Right forelimb (tissue), 1 donor: ENCODE data around the gene CHST8.
A peak's percentile ranks its signal among the peaks of the same experiment; 100 is the strongest.

Experiments used
- DNase-seq: peaks from one replicate; pipeline ENCODE4 v3.0.0-alpha.2; 2018

The CHST8 gene

DNA sequence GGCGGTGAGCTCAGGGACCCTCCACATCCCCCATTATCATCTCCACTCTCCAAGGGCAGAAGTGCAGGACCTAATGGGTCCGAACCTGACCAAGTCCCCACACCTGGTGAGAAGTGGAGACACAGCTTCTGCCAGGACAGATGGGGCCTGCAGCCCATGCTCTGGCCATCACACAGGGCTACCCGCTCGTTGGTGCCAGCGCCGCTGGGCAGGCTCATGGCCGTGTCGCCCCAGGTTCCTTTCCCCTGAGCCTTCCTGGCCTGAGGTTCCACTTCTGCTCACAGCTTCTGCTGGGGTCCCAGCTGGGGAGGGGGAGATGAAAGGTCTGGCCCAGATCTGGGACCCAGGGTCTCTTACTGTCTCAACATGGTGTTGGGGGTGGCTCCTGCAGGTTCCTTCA lies 126.5 kb downstream of the CHST8 start:
- DNase-seq = no peak

DNA sequence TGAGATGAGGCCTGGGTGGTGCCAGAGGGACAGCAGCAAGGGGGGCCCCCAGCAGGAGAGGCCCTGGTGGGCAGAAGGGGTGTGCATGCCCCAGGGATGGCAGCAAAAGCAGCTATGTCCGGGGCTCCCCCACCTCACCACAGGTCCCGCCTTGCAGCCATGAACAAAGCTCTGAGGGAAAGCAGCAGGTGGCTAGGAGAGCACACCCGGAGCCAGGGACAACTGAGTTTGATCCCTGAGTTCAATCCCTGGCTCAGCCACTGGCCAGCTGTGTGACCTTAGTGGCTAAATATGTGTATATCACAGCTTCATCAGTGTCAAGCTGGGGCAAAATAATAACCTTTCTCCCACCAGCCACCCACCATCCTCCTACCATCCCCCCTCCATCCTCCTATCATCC lies 127.3 kb downstream of the CHST8 start:
- no peak for DNase-seq

DNA sequence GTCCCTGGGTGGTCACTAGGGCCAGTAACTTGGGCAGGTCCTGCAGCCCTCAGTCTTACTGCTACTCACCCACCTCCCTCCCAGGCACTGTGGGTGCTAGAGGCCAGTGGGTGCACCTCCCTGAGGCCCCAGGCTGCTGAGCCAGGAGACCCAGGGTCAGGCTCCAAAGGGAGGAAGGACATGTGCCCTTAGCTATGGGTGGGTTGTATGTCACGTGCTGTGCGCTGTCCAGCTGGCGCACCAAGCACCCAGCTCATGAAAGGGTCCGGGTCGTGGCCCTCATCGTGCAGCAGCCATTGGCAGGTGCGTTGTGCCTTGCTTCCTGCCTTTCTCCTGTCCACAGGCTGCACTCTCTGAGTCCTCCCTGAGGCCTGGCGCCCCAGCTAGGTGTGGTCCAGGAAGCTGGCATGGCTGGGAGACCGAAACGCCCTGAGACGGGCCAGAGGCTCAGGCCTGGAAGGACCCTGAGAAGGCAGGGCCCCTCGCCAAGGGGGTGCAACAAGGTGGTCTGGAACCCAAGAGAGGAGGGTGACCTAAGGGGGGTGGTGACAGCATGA lies 127.9 kb downstream of the CHST8 start:
- DNase-seq = no peak

DNA sequence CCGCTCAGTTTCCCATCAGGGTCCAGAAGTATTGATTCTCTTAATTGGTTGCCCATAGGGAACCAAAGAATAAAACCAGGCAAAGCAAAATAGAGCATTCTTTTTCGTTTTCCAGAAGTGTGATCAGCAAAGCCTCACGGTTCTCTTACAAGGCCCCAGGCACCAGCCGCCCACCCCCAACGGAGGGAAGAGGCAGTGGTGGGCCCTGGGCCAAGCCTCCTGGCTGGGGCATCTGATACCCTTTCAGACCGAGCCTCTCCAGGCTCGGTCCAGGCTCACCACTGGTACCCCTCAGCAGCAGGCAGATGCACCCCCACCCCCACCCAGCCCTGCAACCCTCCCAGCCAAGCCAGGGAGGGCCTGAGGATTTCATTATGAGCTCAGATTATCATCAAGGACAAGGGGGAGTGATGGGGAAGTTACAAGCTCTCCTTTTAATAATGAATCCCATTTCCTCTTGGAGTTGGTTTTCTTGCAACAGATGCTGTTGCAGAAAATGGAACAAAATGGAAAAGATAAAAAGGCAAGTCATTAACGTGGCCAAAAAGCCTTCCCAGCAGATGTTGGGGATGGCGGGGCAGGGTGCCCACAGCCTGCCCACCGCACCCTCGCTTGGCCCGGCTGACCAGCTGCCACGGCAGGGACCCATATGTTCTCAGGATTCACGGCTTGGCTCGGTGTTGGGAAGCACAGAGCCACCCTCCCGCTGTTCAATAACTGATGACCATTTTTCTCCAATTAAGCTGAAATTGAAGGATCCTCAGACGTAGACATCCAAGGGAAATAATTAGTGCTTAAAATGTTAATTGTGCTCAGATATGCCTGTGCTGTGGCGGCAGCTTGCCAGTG lies 129.1 kb downstream of the CHST8 start:
- no peak for DNase-seq

DNA sequence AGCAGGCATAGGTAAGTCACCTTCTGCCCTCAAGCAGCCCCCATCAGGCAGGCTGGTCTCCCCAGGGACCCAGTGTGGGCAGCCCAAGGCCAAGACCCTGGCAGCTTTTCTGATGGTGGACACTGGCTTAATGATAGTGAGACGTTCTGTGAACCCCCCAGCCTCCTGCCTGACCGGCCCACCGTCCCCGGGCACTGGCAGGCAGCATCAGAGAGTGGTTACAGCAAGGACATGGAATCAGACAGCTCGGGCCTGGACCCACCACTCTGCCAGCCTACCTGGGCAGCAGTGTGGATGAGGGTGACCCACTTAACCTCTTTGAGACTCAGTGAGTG lies 129.7 kb downstream of the CHST8 start:
- no peak for DNase-seq

DNA sequence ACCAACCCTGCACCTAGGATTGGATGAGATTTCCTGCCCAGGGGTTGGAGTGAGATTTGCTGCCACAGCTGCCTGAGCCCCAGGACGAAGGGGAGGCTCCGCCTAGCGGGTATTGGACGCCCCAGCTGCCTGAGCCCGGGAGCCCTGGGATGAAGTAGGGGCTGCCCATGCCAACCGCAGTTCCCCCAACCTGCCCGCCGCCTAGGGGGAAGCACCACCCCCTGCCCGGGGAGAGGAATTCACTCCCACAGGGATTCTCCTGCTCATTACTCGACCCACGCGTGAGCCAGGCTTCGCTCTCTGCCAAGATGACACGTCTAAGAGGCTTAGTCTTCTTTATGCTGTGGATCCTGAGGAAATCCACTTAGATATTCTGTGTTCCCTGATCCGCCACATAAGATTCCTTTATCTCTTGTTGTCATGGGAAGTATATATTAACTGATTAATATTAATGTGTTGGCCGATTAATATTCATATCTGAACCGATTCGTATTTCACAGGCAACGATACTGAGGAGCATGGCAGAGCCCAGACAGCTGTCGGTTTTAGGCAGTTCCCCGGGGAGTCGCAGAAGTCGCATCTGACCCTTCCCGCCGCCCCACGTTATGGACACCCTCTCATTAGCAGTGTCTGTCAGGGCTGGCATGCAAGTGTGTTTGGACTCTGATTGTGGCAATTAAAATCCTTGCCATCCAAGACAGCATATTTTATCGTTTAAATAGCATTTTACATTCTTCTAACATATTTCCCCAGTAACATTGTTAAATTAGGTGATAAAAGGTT lies 130.5 kb downstream of the CHST8 start:
- DNase-seq = no peak

DNA sequence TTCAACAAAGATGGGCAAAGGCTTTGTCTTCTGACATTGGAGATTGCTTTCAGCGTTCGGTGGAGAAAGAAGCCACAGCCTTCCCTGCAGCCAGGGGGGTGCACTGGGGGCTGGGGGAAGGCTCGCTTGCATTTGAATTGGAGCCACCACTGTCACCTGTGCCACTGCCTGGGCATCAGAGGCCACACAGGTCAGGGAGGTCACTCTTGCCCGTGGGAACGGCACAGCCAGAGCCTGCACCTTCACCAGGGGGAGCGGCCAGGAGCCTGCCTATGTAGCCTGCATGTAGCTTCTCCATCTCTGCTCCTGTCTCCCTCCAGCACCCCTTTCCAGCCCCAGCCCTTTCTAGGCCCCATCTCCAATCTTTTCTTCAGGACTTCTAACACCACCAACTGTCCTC lies 131.2 kb downstream of the CHST8 start:
- no peak for DNase-seq

DNA sequence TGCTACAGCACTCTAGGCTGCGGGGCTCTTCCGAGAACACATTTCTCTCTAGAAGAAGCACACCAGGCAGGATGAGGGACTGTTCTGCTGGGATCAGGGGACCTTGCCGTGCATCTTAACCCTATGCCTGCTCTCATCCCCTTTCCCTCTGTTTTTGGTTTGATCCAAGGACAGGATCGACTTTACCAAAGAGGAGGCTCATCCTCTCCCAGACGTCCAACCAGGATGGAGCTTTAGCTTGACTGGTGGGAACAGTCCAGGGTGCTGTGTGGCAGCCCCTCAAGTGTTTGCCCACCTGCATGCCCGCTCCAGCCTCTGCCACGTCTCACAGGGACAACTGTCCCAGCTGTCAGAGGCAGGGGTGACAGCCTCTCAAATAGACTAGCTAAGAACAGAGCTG lies 132.6 kb downstream of the CHST8 start:
- no peak for DNase-seq

DNA sequence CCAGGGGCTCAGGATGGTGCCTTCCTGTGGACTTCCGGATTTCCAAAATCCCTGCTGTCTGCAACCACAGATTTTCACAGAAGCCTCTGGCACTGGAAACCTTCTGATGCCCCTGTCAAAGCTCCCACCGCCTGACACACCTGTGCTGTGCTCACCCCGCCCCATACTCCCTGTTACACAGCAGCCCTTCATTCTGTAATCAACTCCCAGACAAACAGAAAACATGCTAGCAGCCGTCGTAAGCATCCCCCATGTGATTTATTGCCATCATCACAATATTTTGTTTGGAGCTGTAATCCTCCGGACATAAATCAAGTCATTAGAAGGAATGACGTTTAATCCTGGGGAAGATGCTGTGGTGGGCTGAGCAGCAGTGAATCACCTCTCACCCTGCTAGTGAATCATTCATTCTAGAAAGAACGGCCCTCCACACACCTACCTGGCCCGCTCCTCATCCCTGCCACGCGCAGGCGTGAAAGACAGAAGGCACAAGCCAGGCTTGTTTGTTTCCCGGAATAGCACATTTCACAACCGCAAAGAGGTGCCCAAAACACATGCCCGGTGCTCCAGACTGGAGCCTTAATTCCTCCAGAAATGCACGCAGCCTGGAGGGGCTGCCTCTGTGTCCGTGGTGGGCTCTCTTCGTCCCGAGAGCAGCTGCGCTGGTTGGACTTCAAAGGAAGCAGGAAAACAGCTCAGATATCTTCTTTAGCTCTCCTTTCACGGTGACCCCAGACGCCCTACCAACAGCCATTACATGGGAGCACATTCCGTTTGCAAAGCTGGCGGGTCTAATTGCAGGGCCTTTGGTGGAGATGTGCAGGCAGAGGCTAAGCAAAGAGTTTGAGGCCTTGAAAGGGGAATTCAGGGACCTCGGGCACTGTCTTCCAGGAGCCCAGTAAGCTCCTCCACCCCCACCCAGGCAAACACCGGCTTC lies 133.6 kb downstream of the CHST8 start:
- DNase-seq = no peak

DNA sequence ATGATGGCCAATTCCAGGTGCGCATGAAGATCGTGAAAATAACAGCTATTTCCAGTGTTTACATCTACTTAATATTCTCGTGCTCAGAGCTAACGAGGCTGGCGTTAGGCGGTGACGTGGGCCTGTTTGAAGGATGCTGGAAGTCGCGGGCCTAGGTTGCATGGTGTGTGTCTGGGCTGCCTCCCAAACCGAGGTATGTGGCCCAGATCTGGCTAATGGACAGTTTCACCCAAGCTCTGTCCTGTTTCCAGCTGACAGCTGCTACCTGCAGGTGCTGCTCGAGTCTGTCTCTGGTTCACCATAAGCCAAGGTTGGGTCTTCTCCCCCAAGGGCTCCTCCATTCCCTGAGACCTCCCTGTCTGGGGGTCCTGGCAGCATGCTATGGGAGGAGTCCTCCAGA lies 134.4 kb downstream of the CHST8 start:
- no peak for DNase-seq

DNA sequence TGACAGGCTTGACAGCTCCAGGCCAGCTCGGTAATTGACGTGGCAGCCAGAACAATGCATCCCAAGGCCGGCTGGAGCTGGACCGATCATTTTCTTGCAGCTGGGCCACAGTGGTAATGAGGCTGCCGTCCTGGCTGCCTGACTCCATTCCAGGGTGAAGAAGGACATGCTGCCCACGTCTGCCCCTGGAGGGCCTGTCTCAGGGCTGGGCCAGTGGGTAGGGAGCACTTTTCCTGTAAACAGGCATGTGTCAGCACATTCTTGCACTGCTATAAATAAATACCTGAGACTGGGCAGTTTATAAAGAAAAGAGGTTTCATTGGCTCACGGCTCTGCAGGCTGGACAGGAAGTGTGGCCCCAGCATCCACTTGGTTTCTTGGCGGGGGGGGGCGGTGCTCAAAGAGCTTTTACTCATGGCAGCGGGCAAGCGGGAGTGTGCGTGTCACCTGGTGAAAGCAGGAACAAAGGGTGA lies 136.8 kb downstream of the CHST8 start:
- no peak for DNase-seq

DNA sequence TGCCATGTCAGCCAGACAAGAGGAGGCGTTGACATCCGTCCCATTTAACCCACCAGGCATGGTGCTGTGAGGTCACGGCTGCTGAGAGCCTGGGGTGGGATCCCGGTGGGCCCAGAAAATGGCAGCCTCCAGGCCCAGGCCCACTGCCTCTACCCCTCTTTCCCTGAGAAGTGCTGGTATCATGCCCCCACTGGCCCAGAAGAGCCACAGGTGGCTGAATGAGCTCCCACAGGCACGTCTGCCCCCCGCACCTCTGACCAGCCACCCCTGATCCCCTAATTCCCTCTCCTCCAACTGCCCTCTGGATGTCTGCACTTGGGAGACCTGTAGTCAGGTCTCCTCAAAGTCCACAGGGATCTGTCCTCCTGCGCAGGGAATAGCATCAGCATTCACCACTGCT lies 137.6 kb downstream of the CHST8 start:
- DNase-seq = no peak

DNA sequence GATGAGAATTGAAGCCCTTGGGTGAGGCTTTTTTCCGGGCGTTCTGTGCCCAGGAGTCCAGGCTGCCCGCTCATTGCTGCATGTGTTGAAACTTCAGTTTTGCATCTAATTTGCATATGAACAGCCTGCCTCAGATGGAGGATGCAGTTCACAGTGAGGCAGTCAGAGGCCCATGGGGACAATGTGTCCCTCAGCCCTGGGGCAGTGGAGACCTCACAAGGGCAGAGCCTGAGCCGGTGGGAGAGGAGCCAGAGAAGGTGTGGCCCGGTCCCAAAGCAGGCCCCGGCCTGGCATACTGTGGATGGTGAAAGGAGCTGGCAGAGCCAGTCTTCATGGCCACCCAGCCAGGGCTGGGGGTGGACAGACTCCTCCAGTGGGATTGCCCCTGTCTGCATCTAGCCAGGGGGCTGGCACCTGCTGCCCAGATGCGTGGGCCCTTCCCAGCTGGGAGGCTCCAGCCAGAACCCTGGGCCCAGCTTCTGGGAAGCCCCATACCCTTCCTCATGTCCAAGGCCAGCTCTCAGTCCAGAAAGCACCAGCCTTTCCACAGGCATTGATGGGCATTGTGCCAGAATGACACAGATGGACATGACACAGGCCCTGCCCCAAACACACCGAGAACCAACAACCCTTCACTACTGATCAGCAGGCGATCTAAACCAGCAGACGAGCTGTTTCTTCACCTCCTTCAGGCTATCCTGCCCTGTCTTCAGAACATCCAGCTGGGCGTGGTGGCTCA lies 142.0 kb downstream of the CHST8 start:
- DNase-seq = no peak

DNA sequence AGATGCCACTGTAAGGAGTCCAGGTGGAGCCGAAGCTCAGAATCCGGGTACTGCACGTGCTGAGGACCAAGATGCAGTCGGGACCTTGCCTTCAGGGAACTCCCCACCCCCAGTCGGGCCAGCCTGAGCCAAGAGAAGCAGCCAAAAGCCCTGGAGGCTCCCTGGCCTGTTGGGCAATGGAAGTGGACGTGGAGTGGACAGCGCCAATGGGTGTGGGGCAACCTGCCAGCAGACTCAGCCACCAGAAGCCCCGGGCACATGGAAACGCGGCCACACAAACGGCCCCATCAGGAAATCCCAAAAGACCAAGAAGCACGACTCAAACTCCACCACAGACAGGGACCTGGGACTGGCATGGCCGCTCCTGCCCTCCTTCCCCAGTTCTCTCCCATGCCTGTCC lies 144.9 kb downstream of the CHST8 start:
- no peak for DNase-seq

DNA sequence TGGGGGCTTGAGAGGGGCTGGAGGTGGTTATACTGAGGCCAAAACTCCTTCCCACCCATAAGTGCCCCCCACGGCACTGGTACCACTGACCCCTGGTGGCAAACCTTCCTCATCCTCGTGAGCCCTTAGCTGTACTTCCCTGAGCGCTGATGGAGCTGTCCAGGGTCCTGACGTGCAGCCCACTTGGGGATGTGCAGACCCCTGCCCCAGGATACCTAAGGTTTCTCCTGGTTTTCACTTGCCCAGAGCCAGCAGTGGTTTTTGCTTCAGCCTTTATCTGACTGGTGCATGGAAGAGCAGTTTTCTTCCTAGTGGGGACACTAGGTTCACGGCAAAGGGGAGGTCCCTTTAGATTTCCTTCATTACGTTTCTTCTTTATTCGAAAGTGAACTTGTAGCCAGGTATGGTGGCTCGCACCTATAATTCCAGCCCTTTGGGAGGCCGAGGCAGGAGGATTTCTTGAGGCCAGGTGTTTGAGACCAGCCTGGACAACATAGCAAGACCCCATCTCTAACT lies 146.2 kb downstream of the CHST8 start:
- peak; percentile 69 for DNase-seq

DNA sequence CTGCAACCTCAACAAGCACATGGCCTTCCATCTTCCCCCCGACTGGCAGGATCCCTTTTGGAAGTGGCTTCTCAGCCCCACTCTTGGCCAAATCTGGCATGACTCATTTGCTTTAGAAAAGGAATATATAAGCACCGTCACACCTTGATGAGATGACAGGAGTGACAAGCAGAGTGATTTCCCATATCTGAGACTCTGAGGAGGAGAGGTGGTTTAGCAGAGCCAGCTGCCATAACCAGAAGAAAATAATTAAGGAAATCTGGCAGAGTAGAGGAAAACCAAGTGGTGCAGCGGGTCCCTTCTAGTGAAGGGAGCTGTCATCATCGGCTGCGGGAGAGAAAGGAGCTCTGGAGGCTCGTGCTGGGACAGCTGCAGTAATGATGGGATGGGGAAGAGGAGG lies 147.5 kb downstream of the CHST8 start:
- DNase-seq = no peak

DNA sequence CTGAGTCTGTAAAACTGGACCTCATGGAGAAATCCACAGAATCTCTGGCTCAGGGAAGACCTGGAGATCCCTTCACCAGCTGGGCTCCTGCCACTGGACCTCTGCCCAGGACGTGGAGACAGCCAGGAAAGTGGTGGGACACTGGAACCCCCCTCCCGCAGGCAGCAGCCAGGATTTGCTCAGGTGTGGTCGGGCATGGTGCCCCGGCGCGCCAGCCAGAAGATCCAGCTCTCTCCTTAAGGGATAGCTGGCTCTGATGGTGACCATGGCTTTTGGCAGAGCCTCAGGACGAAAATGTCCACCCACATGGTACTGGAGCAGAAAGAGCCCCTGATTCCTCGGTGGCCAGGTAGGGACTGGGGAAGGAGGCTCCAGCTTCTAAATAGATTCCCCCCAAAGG lies 148.4 kb downstream of the CHST8 start:
- no peak for DNase-seq

DNA sequence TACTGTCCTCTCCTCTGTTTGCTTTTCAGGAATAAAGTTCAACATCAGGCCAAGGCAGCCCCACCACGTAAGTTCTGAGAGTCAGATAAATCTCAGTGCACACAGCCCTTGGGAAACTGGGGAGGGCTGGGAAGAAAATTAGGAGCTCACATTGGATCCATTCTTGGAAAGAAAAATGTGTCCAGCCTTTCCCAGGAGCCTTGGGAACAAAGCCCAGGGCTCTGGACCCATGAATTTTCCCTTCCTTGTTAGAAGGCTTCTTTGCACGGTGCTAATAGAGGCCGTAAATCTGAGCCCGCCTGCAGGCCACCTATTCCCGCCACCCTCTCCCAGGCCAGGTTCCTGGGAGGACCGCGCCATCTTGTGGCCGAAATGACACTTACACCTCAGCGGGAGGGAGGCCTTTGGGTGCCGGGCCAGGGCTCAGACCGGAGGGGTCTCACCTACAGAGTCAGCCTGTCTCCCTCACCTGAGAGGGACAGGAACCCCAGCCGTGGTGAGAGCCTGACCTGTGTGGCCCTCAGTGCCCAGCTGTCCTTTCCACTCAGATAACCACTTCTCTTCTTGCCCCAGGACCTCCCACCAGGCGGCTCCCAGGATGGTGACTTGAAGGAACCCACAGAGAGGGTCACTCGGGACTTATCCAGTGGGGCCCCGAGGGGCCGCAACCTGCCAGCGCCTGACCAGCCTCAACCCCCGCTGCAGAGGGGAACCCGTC lies 149.8 kb downstream of the CHST8 start:
- DNase-seq = peak; percentile 82

DNA sequence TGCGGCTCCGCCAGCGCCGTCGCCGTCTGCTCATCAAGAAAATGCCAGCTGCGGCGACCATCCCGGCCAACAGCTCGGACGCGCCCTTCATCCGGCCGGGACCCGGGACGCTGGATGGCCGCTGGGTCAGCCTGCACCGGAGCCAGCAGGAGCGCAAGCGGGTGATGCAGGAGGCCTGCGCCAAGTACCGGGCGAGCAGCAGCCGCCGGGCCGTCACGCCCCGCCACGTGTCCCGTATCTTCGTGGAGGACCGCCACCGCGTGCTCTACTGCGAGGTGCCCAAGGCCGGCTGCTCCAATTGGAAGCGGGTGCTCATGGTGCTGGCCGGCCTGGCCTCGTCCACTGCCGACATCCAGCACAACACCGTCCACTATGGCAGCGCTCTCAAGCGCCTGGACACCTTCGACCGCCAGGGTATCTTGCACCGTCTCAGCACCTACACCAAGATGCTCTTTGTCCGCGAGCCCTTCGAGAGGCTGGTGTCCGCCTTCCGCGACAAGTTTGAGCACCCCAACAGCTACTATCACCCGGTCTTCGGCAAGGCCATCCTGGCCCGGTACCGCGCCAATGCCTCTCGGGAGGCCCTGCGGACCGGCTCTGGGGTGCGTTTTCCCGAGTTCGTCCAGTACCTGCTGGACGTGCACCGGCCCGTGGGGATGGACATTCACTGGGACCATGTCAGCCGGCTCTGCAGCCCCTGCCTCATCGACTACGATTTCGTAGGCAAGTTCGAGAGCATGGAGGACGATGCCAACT lies 150.5 kb downstream of the CHST8 start:
- DNase-seq = no peak

DNA sequence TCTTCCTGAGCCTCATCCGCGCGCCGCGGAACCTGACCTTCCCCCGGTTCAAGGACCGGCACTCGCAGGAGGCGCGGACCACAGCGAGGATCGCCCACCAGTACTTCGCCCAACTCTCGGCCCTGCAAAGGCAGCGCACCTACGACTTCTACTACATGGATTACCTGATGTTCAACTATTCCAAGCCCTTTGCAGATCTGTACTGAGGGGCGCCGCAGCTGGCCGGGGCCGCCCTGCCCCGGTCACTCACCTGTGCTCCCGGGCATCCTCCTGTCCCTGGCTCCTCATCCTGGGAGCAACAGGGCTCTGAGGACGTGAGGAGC lies 151.1 kb downstream of the CHST8 start:
- DNase-seq = no peak
